Lower leg skin (tissue), 4 donors: Measurements from ENCODE around the gene PSME3. TPM values are rescaled to one million over a fixed set of nuclear protein-coding genes. Genes with fewer than 3 reads are reported as not detected.

Source experiments
- DNase-seq, 2 donors: peaks; one replicate each; pipeline ENCODE4 v3.0.0-alpha.2; 2019; ENCODE audit warnings: low spot score in 2 of 2
- H3K4me3 ChIP-seq: fragments of 200-600 bp; sonication (generic); 2 replicates; pipeline ENCODE4 v1.5.1; 2017; ENCODE audit warnings: mild to moderate bottlenecking, low read depth; ENCODE audit not compliant: poor library complexity, severe bottlenecking
- POLR2A ChIP-seq, 2 donors: fragments of 450-650 bp; IDR thresholded peaks; one replicate each; pipeline ENCODE4 v1.6.1; 2016 to 2017; ENCODE audit warnings: antibody characterized with exemption in 2 of 2, mild to moderate bottlenecking in 1 of 2, moderate library complexity in 1 of 2
- WGBS, 2 donors: methylation state at CpG; one replicate each; pipeline ENCODE4 v1.1.5; 2018; 5-methylcytosine and 5-hydroxymethylcytosine counted together
- intact Hi-C: fragments of 100-400 bp; cut with DNase I; formaldehyde crosslinking; loops from one replicate; pipeline ENCODE4 v1.15.0; 2023; ENCODE audit warnings: low total_unique reads
- total RNA-seq, 4 donors: library from RNA; depleted of rRNA; stranded (reverse); fragments of >200 nt; gene quantifications; one replicate each; pipeline ENCODE4 v1.1.0, GENCODE V29; 2016
- TF ChIP-seq, protein P1 (sequence below), 3 donors: fragments of 450-650 bp; IDR thresholded peaks; one replicate each; pipeline ENCODE4 v1.5.1; 2016; ENCODE audit warnings: antibody characterized with exemption in 3 of 3, mild to moderate bottlenecking in 3 of 3, moderate library complexity in 2 of 3

The PSME3 gene
- total RNA-seq, 4 donors from 2014 or later = 56.2 to 82.0 (median 75.1) TPM

DNA sequence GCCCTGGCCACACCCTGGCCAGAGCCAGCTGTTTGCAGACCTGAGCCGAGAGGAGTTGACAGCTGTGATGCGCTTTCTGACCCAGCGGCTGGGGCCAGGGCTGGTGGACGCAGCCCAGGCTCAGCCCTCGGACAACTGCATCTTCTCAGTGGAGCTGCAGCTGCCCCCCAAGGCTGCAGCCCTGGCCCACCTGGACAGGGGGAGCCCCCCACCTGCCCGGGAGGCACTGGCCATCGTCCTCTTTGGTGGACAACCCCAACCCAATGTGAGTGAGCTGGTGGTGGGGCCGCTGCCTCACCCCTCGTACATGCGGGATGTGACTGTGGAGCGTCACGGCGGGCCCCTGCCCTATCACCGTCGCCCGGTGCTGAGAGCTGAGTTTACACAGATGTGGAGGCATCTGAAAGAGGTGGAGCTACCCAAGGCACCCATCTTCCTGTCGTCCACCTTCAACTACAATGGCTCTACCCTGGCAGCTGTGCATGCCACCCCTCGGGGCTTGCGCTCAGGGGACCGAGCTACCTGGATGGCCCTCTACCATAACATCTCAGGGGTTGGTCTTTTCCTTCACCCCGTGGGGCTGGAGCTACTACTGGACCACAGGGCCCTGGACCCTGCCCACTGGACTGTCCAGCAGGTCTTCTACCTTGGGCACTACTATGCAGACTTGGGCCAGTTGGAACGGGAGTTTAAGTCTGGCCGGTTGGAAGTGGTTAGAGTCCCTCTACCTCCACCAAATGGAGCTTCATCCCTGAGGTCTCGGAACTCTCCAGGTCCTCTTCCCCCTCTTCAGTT is 11.8 kb downstream of the PSME3 start:
- intact Hi-C loops = loop anchor here (5.0 to 10.0 kb wide), 2 partner anchors 90 to 152 kb away; partner anchors contain the start of gene RPL27
- 92% methylated on average over 22 to 23 of the region's 24 CpGs for WGBS, 2 donors
- DNase-seq = no peak
- no peak for TF ChIP-seq POLR2A (IDR thresholded peaks at IDR 0.05)
- TF ChIP-seq, protein P1, sequence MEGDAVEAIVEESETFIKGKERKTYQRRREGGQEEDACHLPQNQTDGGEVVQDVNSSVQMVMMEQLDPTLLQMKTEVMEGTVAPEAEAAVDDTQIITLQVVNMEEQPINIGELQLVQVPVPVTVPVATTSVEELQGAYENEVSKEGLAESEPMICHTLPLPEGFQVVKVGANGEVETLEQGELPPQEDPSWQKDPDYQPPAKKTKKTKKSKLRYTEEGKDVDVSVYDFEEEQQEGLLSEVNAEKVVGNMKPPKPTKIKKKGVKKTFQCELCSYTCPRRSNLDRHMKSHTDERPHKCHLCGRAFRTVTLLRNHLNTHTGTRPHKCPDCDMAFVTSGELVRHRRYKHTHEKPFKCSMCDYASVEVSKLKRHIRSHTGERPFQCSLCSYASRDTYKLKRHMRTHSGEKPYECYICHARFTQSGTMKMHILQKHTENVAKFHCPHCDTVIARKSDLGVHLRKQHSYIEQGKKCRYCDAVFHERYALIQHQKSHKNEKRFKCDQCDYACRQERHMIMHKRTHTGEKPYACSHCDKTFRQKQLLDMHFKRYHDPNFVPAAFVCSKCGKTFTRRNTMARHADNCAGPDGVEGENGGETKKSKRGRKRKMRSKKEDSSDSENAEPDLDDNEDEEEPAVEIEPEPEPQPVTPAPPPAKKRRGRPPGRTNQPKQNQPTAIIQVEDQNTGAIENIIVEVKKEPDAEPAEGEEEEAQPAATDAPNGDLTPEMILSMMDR (IDR thresholded peaks at IDR 0.05) = no peak
- H3K4me3 ChIP-seq = no peak overlapping the region

DNA sequence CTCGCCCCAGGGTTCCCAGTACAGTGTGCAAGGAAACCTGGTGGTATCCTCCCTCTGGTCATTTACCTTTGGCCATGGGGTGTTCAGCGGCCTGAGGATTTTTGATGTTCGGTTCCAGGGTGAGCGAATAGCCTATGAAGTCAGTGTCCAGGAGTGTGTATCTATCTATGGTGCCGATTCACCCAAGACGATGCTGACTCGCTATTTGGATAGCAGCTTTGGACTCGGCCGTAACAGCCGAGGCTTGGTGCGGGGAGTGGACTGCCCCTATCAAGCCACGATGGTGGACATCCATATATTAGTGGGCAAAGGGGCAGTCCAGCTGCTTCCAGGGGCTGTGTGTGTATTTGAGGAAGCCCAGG is 12.3 kb downstream of the PSME3 start:
- DNase-seq = peak in 1 of 2 donors; percentile 76
- 92 to 93% methylated on average over 12 of the region's 12 CpGs for WGBS, 2 donors
- no peak overlapping the region for H3K4me3 ChIP-seq
- intact Hi-C loops = loop anchor here (5.0 to 10.0 kb wide), 2 partner anchors 89 to 152 kb away; partner anchors contain the start of gene RPL27
- TF ChIP-seq POLR2A (IDR thresholded peaks at IDR 0.05) = no peak
- TF ChIP-seq, protein P1 (IDR thresholded peaks at IDR 0.05) = no peak

DNA sequence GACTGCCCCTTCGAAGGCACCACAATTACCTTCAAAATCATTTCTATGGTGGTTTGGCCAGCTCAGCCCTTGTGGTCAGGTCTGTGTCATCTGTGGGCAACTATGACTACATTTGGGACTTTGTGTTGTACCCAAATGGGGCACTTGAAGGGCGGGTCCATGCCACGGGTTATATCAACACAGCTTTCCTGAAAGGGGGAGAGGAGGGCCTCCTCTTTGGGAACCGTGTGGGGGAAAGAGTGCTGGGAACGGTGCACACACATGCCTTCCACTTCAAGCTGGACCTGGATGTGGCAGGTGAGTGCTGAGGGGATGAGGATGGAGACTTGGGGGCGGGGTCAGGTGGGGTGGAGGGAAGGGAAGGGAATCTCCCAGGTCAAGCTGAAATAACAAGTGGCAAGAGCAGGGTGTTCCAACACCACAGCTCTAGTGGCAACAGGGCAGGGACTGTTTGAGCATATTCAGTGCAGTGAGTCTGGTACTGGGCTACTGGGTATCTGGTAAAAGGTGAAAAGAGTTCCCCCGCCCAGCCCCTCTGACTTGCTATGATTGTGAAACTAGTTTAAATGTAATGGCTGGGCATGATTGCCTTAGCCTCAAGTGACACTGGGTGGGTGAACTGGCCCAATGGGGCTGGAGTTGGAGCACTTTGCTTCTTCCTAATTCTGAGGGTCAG is 12.9 kb downstream of the PSME3 start:
- WGBS, 2 donors = 67 to 71% methylated on average over 7 of the region's 7 CpGs
- TF ChIP-seq, protein P1 (IDR thresholded peaks at IDR 0.05) = no peak
- TF ChIP-seq POLR2A (IDR thresholded peaks at IDR 0.05) = no peak
- intact Hi-C loops = loop anchor here (5.0 to 10.0 kb wide), 2 partner anchors 89 to 151 kb away; partner anchors contain the start of gene RPL27
- no peak overlapping the region for H3K4me3 ChIP-seq
- peak in 1 of 2 donors; percentile 76 for DNase-seq

GRCh38 chr17:42846594-42847280 is 13.5 kb downstream of the PSME3 start:
- TF ChIP-seq, protein P1 (IDR thresholded peaks at IDR 0.05) = no peak
- no peak for TF ChIP-seq POLR2A (IDR thresholded peaks at IDR 0.05)
- intact Hi-C loops = loop anchor here (5.0 to 10.0 kb wide), 2 partner anchors 88 to 151 kb away; partner anchors contain the start of gene RPL27
- WGBS, 2 donors = 67 to 73% methylated on average over 9 of the region's 9 CpGs
- H3K4me3 ChIP-seq = no peak overlapping the region
- DNase-seq = peak in 1 of 2 donors; percentile 74

DNA sequence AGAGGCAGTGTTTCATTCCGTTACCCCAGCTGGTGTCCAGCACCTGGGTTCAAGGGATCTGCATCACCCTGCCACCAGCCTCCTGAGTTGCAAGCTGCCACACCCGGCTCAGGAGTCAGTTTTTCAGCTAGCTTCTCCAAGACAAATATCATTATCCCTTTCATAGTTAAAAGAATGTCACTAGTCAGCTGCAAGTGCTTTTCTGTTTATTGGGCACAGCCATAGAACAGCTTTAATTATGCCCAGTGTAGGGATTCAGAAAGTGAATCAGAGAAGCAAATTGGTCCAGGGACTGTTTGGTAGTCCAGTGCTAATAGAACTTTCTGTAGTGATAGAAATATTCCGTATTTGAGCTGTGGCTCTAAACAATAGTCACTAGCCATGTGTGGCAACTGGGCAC is 14.9 kb downstream of the PSME3 start:
- peak in 1 of 2 donors; percentile 45 for DNase-seq
- TF ChIP-seq, protein P1 (IDR thresholded peaks at IDR 0.05) = no peak
- TF ChIP-seq POLR2A (IDR thresholded peaks at IDR 0.05) = no peak
- H3K4me3 ChIP-seq = no peak overlapping the region
- intact Hi-C loops = loop anchor here (5.0 to 10.0 kb wide), 2 partner anchors 87 to 149 kb away; partner anchors contain the start of gene RPL27
- WGBS, 2 donors = 79 to 80% methylated on average over 3 of the region's 3 CpGs
